Dedifferentiated amniotic fluid mesenchymal stem cell (primary cell): ENCODE measurements around the gene DBNDD2.
A peak's percentile ranks its signal among the peaks of the same experiment; 100 is the strongest.

Source experiments
- DNase-seq: peaks from one replicate; pipeline ENCODE4 v3.0.0-alpha.2; 2016; ENCODE audit errors: extremely low spot score

Gene DBNDD2

GRCh38 chr20:45407783-45408645, at the start of gene DBNDD2:
DBNDD2 (plus strand) TSS chr20:45408289; CDS start chr20:45408468, 179 bp downstream.
- DNase-seq, result no peak

- no peak for DNase-seq
These were observed 49.1 kb upstream of the DBNDD2 start for GRCh38 chr20:45359069-45359405.

- DNase-seq, result no peak
These were observed 48.5 kb upstream of the DBNDD2 start for GRCh38 chr20:45359406-45360148.

- no peak for DNase-seq
These were observed 46.3 kb upstream of the DBNDD2 start for GRCh38 chr20:45361793-45362192.

GRCh38 chr20:45362804-45363610, 45.1 kb upstream of the DBNDD2 start, which contains the start of gene SYS1:
SYS1 (plus strand) TSS chr20:45363156; CDS start chr20:45363532, 376 bp downstream.
- peak; percentile 98 for DNase-seq

GRCh38 chr20:45363611-45364492, 44.2 kb upstream of the DBNDD2 start:
- no peak for DNase-seq

- DNase-seq, result no peak
These were observed 42.6 kb upstream of the DBNDD2 start for GRCh38 chr20:45365444-45365970.

- no peak for DNase-seq
These were observed 41.9 kb upstream of the DBNDD2 start for GRCh38 chr20:45366192-45366591.

- DNase-seq, result no peak
These were observed 41.5 kb upstream of the DBNDD2 start for GRCh38 chr20:45366631-45367030.

- DNase-seq, result no peak
These were observed 41.0 kb upstream of the DBNDD2 start for GRCh38 chr20:45367126-45367525.

- no peak for DNase-seq
These were observed 39.7 kb upstream of the DBNDD2 start for GRCh38 chr20:45368221-45368980.

GRCh38 chr20:45370571-45371160, 37.4 kb upstream of the DBNDD2 start:
- no peak for DNase-seq

GRCh38 chr20:45372241-45372640, 35.8 kb upstream of the DBNDD2 start:
- DNase-seq, result no peak

GRCh38 chr20:45372646-45373352, 35.3 kb upstream of the DBNDD2 start:
- no peak for DNase-seq

- DNase-seq, result peak; percentile 68
These were observed 34.6 kb upstream of the DBNDD2 start for GRCh38 chr20:45373353-45374100.

GRCh38 chr20:45374101-45374467, 34.0 kb upstream of the DBNDD2 start:
- no peak for DNase-seq

- DNase-seq, result no peak
These were observed 33.1 kb upstream of the DBNDD2 start for GRCh38 chr20:45374966-45375365.

GRCh38 chr20:45377269-45377668, 30.8 kb upstream of the DBNDD2 start:
- DNase-seq, result no peak
